OCI-M1 (cell line): Measurements from ENCODE around the gene VARS2.

ENCODE experiments used
- DNase-seq: peaks from one replicate; lab custom pipeline; 2025; lab: John Stamatoyannopoulos, UW

VARS2 gene

DNA sequence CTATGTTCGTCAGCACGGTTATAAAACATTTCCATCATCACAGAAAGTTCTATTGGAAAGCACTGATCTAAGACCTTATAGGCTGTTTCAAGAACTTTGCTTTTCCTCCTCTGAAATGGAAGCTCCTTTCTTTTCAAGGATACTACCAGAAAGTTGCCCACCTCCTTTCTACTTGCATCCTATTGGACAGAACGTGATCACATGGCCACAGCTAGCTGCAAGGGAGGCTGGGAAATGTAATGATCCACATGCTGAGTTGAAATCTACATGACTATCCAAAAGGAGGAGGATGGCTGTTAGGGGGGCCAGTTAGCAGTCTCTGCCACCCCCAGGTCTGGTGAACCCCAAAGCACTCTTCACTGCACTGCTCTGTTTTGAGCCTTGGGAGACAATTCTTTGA is 14.6 kb downstream of the VARS2 start:
- no peak for DNase-seq

DNA sequence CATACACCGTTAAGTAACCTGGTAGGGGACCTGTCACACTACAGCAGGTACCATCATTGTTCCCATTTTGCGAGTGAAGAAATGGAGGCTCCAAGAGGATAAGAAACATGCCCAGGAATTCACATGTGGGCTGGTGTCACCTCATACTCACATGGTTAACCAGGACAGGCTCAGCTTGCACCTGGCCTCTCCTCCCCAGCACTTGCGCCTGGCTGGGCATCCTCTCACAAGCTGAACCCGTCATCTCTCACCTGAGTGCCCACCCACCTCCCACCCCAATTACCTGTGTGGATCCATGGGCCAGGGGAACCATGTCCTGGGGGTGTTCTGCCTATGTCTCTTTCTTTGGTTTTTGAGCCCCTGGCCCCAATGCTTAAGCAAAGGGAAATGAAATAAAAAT is 16.5 kb downstream of the VARS2 start:
- no peak for DNase-seq

DNA sequence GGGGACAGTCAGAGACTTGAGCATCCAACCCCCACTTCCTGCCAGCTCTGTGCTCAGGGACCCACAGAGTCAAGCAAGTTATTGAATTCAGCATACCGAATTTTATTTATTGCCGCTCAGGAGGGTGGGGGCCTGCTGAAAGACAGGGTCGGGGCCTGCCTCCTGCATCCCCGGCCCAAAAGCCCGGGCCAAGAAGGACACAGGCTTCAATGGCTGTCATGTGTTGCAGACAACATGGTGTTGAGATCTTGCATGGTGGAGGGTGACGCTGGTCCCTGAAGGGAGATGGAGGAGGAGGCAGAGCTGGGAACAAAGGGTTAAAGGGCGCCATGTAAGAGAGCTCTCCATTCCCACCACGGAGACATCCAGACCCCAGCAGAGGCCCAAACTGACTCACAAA is 17.2 kb downstream of the VARS2 start:
- no peak for DNase-seq

DNA sequence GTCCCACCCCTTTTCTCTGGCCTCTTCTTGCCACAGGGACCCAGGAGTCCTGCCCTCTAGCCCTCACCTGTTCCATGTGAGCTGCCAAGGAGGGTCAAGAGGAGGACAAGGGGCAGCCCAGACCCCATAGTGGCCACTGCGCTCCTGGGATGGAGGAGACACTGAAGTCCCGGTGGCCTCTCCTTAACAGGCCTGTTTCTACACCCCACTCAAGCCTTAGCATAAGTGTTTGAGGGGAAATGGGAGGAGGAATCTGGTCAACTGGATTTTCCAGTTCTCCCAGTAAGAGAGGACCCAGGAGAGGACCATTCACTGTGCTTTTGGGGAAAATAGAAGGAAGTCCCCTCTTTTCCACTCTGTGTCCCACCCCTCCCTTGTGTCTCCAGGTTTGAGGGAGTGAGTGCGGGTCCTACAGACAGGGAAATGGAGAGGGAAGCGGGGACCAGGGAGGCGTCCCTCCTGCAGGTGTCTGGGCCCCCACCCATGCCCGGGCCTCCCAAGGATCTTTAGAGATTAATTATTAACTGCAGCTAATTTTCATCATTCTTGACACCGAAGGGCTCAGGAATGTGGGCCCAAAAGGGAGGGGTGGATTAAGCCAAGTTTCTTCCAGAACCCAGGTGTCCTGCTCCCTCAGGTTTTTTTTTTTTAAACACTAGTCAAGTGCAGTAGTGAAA is 18.1 kb downstream of the VARS2 start, which contains the start of gene SFTA2:
Gene SFTA2, minus strand, starts transcription at position 202 of the 677 bp plus-strand sequence. Its CDS starts 74 bp downstream, at position 128.
- no peak for DNase-seq

DNA sequence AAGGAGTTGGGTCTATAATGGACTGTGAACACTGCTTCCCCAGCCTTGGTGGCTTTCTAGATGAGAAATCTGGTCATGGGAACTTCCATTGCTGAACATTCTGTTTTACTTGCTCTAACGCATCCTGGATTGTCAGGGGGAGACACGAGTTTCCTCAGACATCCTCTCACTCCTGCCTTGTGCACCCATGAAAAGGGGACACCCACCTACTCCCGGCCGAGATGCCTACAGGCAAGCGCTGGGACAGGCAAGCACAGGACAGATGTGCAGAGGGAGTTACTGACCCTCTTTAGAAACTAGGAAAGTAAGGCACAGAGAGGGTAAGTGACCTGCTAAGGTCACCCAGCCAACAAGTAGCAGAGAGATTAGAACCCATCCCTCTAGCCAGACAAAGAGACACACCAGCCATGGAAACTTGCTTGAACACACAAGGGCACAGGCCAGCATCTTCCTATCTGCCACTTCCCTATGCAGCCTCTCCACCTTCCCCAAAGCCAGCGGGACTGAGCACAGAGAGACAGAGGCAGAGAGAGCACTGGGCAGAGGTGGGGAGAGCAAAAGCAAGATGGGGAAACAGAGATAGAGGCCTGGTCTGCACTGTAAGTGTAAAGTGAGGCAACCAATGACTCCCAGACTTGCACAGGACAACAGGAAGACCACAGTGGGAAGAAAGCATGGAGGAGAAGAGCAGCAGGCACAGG is 18.8 kb downstream of the VARS2 start:
- no peak for DNase-seq

DNA sequence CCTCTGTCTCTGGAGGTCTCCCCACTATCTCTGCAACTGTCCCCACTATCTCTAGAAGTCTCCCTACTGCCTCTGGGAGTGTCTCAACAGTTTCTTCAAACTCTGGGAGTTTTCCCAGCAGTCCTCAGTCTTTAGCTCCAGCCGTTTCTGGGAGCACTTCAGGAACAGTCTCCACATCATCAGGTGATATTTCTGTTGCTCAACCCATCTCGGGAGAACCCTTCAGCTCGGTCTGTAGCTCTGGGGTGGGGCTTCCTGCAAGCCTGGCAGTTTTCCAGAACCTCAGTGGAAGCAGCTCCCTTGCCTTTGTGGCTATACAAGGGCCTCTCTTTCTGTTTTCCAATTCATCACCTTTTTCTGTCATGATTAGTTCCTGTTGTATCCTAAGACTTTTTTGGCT is 21.0 kb downstream of the VARS2 start:
- peak; percentile 30 for DNase-seq

GRCh38 chr6:30937265-30937664 is 23.2 kb downstream of the VARS2 start:
- no peak for DNase-seq

DNA sequence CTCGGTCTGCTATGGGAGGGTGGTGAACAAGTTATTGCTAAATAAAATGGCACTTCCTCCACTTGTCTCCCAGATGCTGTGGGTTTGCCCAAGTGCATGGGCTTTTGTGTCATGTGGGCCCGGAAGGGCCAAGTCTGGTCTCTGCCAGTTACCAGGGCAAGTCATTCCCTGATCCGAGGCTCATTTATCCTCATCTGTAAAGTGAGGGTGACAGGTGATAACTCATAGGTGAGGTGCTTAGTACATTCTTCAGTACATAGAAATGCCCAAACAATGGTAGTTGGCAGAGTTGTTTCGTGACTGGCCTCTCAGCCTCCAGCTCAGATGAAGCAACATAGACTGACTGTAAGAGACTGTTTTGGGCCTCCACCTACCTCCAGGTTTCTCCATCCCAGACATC is 24.7 kb downstream of the VARS2 start:
- DNase-seq = no peak

GRCh38 chr6:30939473-30939872 is 25.4 kb downstream of the VARS2 start:
- DNase-seq = no peak

DNA sequence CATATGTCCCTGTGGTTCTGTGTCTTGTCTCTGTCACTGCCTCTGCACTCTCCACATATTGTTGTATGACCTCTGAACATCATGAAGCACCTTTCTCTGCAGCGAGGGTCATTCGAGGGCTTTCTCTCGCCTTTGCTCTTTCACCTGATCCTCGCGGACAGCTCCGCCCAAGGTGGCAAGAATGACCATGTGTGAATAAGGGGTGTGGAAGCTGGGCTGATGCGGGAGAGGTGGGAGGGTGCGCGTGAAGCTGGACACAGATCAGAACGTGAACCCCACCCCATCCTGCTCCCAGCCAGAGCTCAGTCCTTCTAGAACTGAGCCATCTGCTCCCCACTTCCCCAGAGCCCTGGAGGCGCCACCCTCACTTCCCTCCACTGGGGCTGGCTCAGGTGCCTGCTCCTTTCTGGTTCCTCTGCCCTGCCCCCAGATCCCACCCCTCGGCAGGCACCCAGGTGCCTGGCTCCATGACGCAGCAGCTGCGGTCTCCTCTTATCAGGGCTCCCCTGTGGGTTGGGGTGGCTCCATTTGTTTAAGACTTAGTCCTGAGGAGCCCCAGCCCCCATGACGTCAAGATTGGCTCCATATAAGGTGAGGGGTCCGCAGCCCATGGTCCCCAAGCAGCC is 26.4 kb downstream of the VARS2 start, which contains the start of gene MUCL3:
Gene MUCL3, plus strand, starts transcription at position 613 of the 626 bp plus-strand sequence. CDS start 27 bp downstream, outside the sequence.
- no peak for DNase-seq

DNA sequence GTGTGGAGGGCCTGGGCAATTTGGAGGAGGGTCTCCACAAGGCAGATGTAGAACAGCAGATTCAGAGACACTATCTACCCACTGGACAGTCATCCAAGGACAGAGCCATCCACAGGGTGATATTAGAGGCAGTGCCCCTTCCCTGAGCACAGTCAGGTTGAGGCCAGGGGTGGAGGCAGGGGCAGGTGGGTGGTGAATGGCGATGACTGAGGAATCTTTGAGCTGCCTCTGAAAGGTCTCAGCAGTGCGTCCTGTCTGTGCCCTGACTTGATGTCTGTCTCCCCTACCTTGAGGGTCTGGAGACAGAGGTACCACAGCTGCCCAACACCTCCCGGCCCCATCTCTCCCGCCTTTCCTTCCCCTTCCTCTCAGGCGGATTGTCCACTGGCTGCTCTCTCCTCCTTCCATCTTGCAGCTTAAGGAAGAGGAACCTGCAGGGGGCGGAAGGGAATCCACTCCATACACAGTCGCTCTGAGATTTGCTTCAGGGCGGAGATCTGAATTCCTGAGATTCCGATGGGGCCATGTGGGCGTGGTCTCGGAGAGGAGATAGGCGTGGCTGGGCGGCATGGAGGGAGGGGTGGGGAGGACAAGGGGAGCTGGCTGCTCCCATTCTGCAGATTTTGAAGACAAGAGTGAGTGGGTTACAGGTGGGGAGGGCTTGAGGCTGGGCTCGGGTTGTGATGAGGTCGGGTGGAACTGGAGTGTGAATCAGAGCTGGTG is 28.5 kb downstream of the VARS2 start:
- peak; percentile 31 for DNase-seq

DNA sequence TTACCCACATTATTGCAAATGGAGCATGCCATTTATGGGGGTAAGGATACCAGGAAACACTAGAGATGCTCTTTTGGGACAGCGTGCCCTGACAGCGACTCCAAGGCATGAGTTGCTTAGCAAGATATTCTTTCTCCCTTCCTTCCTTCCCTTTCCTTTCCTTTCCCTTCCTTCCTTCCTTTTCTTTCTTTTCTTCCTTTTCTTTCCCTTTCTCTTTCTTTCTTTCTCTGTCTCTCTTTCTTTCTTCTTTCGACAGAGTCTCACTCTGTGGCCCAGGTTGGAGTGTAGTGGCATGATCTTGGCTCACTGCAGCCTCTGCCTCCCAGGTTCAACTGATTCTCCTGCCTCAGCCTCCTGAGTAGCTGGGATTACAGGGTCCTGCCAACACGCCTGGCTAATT is 30.0 kb downstream of the VARS2 start:
- DNase-seq = no peak

DNA sequence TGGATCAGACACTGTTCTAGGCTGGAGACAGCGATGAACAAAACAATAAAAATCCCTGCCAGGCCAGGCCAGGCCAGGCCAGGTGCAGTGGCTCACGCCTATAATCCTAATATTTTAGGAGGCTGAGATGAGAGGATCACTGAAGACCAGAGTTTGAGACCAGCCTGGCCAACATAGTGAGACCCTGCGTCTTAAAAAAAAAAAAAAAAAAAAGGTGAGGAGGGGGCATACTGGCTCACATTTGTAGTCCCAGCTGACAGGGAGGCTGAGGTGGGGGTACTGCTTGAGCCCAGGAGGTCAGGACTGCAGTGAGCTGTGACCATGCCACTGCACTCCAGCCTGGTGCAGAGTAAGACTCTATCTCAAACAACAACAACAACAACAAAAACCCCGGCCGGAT is 31.2 kb downstream of the VARS2 start:
- no peak for DNase-seq

GRCh38 chr6:30947231-30947630 is 33.2 kb downstream of the VARS2 start:
- DNase-seq = no peak

DNA sequence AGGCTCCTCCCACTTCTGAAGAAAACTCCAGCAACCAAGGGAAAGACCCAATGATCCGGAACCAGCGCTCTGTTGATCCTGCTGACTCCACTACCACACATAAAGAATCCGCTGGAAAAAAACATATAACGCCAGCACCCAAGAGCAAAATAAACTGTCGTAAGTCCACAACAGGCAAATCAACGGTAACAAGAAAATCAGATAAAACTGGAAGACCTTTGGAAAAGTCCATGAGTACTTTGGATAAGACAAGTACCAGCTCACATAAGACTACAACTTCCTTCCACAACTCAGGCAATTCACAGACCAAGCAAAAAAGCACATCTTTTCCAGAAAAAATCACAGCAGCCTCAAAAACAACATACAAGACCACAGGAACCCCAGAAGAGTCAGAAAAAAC is 34.8 kb downstream of the VARS2 start:
- DNase-seq = no peak

DNA sequence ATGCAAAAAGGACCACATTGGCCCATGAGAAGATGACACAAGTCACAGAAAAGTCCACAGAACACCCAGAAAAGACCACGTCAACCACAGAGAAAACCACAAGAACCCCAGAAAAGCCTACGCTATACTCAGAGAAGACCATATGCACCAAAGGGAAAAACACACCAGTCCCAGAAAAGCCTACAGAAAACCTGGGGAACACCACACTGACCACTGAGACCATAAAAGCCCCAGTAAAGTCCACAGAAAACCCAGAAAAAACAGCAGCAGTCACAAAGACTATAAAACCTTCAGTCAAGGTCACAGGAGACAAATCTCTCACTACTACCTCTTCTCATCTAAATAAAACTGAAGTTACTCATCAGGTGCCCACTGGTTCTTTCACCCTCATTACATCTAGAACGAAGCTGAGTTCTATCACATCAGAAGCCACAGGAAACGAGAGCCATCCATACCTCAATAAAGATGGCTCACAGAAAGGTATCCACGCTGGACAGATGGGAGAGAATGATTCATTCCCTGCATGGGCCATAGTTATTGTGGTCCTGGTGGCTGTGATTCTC is 38.0 kb downstream of the VARS2 start:
- DNase-seq = no peak

- DNase-seq = no peak
These were observed 40.8 kb downstream of the VARS2 start for GRCh38 chr6:30954631-30955366.

- DNase-seq = peak; percentile 83
These were observed 41.5 kb downstream of the VARS2 start for GRCh38 chr6:30955367-30956042.

DNA sequence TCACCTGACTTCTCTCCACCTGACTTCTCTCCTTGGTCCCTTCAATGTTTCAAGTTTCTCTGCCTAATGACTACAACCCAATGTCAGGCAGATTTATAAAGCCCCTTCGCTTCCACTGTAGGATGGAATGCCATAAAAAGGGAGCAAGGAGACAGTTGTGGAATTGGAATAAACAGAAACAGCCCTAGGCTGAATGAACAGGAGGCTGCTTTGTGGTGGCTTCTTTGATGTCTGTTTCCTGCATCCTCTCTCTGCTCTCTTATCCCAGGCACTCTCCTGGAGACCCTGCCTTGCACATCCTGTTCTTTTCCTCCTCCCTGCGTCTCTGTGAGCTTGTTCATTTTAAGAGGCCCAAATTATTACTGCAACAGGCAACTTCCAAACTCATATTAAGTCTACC is 43.7 kb downstream of the VARS2 start:
- no peak for DNase-seq

DNA sequence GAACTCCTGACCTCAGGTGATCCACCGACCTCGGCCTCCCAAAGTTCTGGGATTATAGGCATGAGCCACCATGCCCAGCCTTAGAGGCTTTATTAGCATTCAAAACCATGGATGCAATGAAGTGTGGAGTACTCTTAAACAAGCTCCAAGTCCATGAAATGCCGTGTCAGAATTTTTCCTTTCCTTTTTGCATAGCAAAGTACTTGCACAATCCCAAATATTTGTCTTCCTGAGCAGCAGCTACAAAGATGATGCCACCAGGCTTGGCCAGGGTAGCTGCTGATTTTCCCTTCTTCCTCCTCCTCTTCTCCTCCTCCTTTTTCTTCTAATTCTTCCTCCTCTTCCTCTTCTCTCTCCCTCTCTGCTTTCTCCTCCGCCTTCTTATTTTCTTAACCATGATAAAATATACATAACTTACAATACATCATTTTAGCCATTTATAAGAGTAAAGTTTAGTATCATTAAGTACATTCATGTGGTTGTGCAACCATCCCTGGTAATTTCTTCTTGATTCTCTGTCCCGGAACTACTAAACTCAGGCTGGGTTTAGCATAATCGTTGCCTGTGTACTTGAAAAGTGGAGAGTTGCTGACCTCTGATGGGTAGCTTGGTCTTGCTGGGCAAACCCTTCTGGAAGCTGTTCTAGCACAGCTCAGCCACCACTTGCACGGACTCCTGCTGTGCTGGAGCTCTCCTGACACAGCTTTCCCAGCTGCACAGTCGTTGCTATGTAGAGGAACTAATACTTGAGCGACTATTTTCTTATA is 47.1 kb downstream of the VARS2 start:
- no peak for DNase-seq
